Fibroblast of peridontal ligament (primary cell): ENCODE data around the gene SPOUT1.
"Not testable (repeated sequence)": the region's sequence is repeated elsewhere in the genome, so short reads cannot be mapped to it uniquely, and the experiment has no call there.

ENCODE experiments used
- DNase-seq: peaks from one replicate; pipeline ENCODE4 v3.0.0-alpha.2; 2010; ENCODE audit errors: extremely low read depth

SPOUT1 gene

DNA sequence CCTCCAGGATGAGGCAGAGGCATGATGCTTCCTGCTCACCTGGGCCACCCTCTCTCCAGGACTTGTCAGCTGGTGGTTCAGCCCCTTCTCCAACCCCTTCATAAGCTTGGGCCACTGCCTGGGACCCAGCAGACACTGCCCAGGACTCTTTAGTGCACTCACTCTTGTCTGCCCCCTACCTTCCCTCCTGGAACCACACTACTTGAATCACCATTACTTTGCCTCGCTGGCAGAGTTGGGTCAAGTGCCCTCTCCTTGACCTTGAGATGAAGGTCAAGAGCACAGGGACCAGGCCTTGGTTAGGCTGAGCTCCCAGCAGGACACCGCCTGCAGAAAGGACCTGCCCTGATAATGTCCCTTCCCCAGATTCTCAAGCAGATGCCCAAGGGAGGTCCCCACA is 19.8 kb downstream of the SPOUT1 start:
- no peak for DNase-seq

DNA sequence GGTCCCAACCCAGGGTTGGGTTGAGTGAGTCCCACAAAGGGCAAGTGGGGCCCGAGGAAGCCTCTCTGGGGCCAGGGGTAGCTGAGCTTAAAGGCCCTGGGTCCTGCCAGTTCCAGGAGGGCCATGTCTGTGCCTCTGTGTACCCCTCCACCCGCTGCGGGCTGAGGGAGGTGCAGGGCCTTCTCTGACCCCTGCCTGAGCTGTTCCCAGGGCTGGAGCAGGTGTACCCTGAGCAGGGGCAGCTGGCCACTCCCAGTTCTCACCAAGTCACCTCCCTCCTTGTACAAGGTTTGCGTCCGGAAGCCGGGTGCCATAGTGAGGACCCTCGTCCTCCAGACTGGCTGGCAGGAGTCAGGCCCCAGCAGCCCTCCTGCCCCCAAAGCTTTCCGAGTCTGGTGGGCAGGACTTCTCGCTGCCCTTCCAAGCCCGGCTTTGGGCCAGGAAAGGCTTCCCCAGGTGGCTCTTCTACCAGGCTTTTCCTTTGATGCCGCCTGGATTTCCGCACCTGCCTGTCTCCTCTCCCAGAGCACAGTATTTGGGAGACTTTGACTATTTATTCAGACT is 20.5 kb downstream of the SPOUT1 start:
- no peak for DNase-seq

DNA sequence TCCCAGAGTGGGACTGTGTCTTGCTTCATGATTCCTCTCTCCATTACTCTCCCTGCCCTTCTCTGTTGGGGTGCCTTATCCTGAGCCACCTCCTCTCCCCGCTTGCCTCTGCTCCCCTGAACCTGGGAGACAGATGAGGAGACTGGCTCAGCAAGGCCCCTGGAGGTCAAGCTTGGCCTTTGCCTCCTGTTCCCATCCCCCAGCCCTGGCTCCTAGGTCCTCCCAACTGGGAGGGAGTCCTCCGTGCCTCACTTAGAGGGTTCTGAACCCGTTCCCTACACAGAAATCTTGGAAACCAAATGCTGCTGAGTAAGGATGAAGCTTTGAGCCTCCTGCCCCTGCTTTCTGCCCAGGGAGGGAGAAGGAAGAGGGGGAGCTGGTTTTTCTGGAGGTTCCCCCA is 21.1 kb downstream of the SPOUT1 start:
- DNase-seq, result no peak

DNA sequence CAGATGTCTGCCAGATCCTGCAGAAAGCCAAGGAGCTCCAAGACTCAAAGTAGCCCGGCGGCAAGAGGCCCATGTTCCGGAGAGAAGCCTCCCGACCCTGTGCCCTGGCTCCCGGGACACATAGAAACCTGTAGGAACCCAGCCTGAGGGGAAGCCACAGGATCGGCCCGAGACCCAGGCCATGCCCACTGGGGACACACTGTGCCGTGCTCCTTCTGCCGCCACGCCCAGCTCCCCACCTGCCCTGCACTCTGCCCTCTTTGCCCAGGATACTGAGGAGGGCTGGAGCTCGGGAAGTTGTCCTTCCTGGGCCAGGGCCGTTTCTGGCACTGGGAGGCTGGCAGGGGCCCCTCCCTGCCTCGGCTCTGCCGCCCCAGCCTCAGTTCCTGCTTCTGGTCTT is 21.8 kb downstream of the SPOUT1 start:
- no peak for DNase-seq

DNA sequence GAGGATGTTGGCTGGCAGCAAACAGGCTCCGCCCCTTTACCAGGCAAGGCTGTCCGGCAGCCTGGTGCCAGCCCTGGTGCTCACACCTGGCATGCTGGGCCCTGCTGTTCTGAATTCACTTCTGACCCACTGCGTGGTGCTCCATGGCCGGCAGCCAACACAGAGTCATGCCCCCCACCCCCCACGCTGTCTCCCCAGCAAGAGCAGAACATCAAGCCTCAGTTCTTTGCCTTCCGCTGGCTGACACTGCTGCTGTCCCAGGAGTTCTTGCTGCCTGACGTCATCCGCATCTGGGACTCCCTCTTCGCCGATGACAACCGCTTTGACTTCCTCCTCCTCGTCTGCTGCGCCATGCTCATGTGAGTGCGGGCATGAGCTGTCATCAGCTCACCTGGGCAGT is 23.9 kb downstream of the SPOUT1 start:
- no peak for DNase-seq

DNA sequence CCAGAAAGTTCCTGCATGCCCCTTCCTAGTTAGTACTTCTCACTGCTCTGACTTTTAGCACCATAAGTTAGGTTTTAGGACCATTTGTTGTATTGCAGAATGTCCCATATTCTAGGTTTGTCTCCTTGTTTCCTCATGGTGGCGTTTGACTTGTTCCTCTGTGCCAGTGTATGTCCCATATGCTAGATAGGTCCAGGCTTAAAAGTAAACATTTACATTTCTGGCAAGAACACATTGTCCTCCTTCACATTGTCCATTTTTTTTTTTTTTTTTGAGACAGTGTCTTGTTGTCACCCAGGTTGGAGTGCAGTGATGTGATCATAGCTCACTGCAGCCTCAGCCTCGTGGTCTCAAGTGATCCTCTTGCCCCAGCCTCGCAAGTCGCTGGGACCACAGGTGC is 27.1 kb downstream of the SPOUT1 start:
- no peak for DNase-seq

DNA sequence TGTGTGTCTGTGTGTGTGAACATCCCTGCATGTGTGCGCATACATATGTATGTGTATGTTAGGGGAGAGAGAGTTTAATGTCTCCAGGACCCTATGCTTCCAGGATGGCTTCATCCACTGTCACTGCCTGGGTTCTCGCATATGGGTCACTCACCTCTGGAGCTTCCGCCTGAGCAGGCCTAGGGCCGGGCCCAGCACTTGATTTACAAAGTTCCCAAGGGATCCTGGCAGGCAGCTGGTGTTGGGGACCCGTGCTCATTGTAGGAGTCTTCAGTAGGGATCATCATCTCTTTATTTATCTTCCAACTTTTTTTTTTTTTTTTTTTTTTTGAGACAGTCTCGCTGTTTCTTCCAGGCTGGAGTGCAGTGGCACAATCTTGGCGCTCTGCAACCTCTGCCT is 29.5 kb downstream of the SPOUT1 start:
- DNase-seq, result no peak

DNA sequence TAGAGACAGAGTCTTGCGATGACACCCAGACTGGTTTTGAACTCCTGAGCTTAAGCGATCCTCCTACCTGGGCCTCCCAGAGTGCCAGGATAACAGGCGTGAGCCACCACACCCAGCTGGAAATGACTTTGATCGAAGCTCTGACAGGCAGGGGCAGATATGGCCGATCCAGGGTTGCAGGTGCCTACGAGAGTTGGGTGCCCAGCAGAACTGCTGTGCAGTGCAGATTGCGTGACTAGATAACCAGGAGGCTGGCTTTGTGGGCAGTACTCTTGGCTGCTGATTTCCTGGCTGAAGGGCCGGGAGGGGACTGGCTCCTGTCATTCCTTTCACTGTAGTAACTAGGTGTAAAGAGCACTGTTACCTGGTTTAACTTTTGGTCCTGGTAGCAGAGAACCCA is 30.7 kb downstream of the SPOUT1 start:
- no peak for DNase-seq

DNA sequence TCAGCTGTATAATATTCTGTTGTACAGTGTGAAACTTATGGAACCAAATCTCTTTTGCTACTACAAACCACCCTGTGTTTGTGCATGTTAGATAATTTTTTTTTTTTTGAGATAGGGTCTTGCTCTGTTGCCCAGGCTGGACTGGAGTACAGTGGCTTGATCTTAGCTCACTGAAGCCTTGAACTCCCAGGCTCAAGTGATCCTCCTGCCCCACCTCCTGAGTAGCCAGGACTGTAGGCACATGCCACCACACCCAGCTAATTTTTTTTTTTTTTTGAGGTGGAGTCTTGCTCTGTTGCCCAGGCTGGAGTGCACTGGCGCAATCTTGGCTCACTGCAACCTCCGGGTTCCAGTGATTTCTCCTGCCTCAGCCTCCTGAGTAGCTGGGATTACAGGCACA is 34.6 kb downstream of the SPOUT1 start:
- DNase-seq, result not testable (repeated sequence)

DNA sequence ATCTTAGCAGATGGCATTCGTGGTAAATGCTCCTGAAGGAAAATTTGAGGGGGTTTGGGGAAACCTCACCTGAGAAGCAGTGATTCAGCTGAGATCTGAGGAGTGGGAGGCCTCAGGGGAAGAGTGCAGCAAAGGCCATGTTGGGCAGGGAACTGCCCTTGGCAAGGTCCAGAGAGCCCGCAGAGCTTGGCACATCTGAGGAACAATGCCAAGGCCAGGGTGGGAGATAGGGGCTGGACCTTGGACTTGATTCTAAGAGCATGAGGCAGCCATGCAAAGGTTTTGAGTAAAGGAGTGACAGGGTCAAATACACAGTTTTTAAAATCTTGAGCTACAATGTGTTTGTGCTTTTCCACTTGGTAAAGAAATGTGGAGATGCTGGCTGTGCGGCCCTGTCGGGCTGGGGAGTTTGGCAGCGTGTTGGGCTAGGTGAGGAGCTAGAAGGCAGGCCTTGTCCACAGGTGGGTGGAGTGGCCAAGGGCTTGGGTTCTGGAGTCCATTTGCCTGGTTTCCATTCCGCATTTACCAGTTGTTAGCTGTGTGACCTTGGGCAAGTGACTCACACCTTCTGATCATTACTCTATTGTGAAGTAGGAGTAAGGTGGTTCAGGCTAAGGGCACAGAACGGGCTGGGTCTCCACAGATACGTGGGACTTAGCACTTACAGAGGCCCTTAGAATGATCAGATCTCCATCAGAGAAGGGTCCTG is 36.5 kb downstream of the SPOUT1 start:
- no peak for DNase-seq

DNA sequence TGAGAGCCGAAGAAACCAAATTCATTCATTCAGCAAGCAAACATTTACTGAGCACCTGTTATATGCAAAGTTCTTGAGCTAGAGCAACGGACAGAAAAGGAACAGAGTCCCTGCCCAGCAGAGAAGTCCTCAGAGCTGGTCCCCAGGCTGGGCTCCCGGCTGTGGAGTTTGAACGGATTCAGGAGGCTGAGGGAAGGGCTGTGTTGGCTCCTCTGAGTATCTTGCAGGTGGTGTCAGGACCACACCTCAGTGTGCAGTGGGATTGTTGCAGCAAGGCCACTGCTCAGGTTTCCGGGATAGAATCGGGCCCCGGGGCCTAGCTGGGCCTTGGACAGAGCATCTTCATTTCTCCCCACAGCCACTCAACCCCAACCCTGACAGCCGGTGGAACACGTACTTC is 37.5 kb downstream of the SPOUT1 start:
- no peak for DNase-seq

DNA sequence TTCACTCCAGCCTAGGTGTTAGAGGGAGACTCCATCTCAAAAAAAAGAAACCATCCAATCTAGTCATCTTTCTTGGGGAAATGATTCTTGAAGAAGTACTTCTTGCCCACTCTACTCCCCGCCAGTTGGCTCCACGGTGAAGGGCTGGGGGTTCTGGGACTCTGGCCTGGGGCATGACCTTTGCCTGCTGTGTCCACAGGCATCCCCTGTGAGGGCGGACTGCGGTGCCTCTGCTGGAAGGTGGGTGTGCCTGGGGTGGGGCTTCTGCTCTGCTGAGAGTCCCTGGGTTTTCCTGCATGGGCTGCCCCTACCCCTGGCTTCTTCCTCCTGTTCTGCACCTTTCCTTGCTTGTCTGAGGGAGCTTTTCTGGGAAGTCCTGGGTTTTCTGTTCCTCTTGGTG is 39.1 kb downstream of the SPOUT1 start:
- no peak for DNase-seq

DNA sequence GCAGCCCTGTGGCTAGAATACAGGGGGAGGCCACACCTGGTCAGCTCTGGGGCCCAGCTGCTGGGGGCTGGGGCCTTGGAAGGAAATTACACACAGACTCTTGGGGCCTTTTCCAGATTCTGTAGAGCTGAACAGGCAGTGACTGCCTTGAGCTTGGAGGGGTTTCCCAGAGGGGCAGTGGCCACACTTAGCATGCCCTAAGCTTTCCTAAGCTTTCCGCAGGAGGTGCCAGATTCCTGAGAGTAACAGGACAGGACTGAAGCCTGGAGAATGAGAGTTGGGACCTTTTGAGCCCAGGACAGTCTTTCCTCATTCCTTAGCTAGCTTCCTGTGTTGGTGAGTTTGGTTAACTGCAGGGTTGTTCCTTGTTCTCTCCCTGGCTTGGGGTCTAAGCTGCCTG is 41.1 kb downstream of the SPOUT1 start:
- DNase-seq, result no peak

DNA sequence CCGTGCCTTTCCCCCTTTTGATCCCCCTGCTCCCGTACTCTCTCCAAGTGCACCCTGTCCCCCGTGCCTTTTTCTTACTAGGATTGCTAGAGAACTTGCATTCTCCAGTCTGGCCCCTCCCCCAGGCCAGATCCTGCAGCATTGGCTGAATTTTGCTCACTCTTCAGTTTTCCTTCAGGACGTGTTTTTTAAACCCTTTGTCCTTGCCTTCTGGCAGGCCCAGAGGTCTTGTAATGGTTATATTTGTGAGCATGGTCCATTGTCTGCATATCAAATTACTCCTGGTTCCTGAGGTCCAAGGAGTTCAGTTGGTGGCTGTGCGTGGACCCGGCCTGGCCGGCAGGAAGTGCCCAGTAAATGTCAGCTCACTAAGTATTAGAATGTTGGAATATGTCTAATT is 41.9 kb downstream of the SPOUT1 start:
- DNase-seq, result peak; percentile 14

DNA sequence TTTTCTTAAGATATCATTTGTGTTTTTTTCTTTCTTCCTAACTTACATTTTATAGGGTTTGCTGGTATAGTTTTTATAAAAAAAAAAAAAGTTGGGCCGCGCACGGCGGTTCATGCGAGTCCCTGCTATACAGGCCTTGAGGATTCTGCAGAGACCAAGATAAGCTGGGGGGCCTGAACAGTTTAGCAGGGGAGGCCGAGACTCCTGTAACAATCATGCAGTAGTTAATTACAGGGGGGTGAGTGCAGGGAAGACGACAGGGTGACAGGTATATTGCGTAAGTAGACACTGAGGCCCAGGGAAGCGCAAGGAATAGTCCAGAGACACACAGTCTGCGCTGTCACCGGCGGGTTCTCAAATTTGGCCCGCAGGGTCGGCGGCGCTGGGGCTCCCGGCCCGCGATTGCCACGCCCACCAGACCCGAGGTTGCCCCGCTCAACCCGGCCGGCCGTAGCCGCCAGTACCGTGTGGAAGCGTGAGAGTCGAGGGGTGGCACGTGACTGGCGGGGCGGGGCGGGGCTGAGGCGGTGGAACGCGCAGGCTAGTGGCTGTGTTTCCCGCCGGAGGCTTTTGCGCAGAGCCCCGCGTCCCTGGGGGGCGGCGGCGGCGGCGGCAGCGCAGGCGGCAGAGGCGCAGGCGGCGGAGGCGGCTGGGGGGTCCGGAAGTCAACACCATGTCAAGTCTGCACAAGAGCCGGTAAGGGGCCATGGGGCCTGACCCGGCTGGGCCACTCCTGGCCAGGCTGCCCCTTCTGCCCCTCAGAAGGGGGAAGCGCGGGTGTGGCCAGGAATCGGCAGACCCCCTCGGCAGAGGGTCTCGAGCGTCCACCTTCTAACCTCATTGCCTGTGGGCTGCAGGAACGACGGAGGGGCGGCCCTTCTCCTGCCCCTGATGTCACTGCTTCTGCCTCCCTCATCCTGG is 42.7 kb downstream of the SPOUT1 start, which contains the start of gene TBC1D13:
TSS of gene TBC1D13 (plus strand) at position 573 of the 921 bp plus-strand sequence. CDS start at position 674, 101 bp downstream.
- peak; percentile 69 for DNase-seq

DNA sequence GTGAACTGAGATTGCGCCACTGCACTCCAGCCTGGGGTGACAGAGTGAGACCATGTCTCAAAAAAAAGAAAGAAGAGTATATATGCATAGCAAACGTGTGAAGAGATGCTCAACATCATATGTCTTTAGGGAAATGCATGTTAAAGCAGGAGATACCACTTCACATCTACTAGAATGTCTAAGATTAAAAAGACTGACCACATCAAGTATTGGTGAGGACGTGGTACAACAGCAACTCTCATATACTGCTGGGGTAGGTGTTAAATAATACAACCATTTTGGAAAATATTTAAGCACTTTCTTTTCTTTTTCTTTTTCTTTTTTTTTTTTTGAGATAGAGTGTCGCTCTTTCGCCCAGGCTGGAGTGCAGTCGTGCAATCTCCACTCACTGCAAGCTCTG is 44.2 kb downstream of the SPOUT1 start:
- no peak for DNase-seq

DNA sequence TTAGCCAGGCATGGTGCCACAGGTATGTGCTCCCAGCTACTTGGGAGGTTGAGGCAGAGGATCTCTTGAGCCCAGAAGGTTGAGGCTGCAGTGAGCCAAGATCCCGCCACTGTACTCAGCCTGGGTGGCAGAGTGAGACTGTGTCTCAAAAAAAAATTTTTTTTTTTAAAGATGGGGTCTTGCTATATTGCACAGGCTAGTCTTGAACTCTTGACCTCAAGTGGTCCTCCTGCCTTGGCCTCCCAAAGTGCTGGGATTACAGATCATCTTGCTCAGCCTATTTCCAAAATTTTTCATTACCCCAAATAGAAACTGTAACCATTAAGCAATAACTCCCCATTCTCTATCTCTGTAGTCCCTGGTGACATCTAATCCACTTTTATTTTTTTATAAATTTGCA is 46.9 kb downstream of the SPOUT1 start:
- no peak for DNase-seq

DNA sequence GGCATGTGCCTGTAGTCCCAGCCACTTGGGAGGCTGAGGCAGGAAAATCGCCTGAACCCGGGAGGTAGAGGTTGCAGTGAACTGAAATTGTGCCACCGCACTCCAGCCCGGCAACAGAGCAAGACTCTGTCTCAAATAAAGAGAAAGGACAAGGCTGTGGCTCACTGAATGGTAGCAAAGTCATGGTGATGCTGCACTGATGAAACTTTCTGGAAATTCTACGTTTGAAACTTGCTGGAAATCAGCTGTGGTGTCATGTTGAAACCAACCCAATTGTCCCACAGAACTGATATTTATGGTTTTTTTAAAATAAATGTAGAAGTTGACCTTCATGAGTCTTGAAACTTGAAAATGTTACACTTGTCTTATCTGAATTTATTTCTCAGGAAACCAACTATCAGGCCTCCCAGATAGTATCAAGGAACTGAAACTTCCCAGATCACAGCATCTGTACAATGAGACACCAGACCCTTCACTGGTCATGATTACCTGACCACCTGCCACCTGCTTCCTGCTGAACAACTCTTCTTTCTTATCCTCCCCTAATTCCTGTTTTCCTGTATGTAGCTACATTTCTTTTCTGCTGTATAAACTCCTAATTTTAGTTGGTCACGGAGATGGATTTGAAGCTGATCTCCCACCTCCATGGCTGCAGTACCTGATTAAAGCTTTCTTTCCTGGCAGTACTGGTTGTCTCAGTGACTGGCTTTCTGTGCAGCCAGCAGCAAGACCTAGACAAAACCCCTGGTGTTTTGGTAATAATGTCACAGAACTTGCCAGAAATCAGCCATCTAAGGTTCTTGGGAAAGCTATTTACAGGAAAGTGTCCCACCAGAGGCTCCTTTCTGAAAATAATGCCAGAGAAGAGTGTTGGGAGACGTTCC is 48.2 kb downstream of the SPOUT1 start:
- no peak for DNase-seq

DNA sequence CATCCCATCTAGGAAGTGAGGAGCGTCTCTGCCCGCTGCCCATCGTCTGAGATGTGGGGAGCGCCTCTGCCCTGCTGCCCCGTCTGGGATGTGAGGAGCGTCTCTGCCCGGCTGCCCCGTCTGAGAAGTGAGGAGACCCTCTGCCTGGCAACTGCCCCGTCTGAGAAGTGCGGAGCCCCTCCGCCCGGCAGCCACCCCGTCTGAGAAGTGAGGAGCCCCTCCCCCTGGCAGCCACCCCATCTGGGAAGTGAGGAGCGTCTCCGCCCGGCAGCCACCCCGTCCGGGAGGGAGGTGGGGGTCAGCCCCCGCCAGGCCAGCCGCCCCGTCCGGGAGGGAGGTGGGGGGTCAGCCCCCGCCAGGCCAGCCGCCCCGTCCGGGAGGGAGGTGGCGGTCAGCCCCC is 49.5 kb downstream of the SPOUT1 start:
- DNase-seq, result not testable (repeated sequence)

DNA sequence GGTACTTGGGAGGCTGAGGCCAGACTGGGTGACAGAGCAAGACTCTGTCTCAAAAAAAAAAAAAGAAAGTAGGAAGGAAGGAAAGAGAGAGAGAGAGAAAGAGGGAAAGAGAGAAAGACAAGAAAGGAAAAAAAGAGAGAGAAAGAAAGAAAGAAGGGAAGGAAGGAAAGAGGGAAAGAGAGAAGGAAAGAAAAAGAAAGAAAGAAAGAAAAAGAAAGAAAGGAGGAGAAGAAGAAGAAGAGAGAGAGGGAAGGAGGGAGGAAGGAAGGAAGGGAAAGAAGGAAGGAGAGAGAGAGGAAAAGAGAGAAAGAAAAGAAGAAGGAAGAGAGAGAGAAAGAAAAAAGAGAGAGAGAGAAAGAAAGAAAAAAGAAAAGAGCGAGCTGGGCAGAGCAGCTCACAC is 54.8 kb downstream of the SPOUT1 start:
- no peak for DNase-seq

DNA sequence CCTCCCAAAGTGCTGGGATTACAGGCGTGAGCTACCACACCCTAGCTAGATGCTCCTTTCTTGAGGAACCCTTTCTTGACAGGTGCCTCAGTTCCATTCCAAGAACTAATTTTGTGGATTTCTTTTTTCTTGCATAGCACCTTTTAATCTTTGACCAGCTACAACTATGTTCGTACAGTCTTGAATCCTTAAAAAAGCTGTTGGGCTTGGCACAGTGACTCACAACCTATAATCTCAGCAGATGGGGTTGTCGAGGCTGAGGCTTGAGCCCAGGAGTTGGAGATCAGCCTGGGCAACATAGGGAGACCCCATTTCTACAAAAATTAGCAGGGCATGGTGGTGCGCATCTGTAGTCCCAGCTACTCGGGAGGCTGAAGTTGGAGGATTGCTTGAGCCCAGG is 56.5 kb downstream of the SPOUT1 start:
- no peak for DNase-seq
